K562 (cell line): ENCODE measurements around the gene AP3S2. TPM values are rescaled to one million over a fixed set of nuclear protein-coding genes. Genes with fewer than 3 reads are reported as not detected.

Experiments used
- ATAC-seq: fragments of 200-7000 bp; cut with Tn5 transposase; 3 replicates; pipeline ENCODE4 v1.9.1; 2020; ENCODE audit warnings: moderate library complexity
- BruUV-seq: library from RNA; stranded (reverse); fragments of 400-500 nt; replicated peaks from 2 replicates; lab custom pipeline; 2021; lab: Mats Ljungman, UMichigan
- CTCF ChIA-PET: fragments of 300-600 bp; formaldehyde crosslinking; extraction: SDS; loops from one replicate; lab custom pipeline; 2021; ENCODE audit warnings: low intra/inter-chr PET ratio; lab: Yijun Ruan, JAX
- POLR2A ChIA-PET: fragments of 300-600, 350-650 bp; sonication (Branson Sonifier 250); formaldehyde crosslinking; extraction: SDS; loops from one replicate; lab custom pipeline; 2021; ENCODE audit warnings: antibody characterized with exemption, inconsistent platforms; lab: Yijun Ruan, JAX
- DNase-seq, 4 experiments: peaks; one replicate each; pipeline versions ENCODE4 v3.0.0 to v3.0.0-alpha.2; 2011 to 2018; ENCODE audit warnings: low spot score in 3 of 4, mixed read lengths in 3 of 4; ENCODE audit errors: extremely low read depth in 1 of 4
- FAIRE-seq: peaks from 2 replicates; lab custom pipeline; 2011; peaks lifted over from hg19 to GRCh38; lab: Jason Lieb, UNC
- H2AFZ ChIP-seq: 2 replicates; pipeline ENCODE4 v1.6.0; 2011; ENCODE audit warnings: low read depth, low read length, control low read depth, inconsistent platforms
- H3K27ac ChIP-seq: fragments of 200-600 bp; 3 replicates; pipeline ENCODE4 v1.8.0; 2011; ENCODE audit warnings: low read depth, mild to moderate bottlenecking, control low read depth, inconsistent platforms, low read length, moderate library complexity, mixed read lengths; ENCODE audit errors: extremely low read depth
- H3K27me3 ChIP-seq, 2 experiments: fragments of 300-600 bp in 1 of 2; 2 replicates in 1 of 2; 3 replicates in 1 of 2; pipeline versions ENCODE4 v1.6.0 to v1.8.0; 2011; ENCODE audit warnings: inconsistent platforms in 2 of 2, low read length in 2 of 2, mild to moderate bottlenecking in 1 of 2, mixed read lengths in 1 of 2, moderate library complexity in 1 of 2; ENCODE audit not compliant: control insufficient read depth in 2 of 2, insufficient read depth in 2 of 2
- H3K36me3 ChIP-seq: fragments of 300-600 bp; 3 replicates; pipeline ENCODE4 v1.8.0; 2011; ENCODE audit warnings: mild to moderate bottlenecking, low read length, inconsistent platforms; ENCODE audit not compliant: control insufficient read depth, insufficient read depth
- H3K4me1 ChIP-seq, 2 experiments: fragments of 200-600 bp in 1 of 2; replicated peaks in 1 of 2; 2 replicates in 1 of 2; 3 replicates in 1 of 2; pipeline versions ENCODE4 v1.5.1 to v1.8.0; 2011; ENCODE audit warnings: inconsistent platforms in 2 of 2, low read length in 2 of 2, mild to moderate bottlenecking in 1 of 2, mixed read lengths in 1 of 2, moderate library complexity in 1 of 2; ENCODE audit not compliant: control insufficient read depth in 2 of 2, insufficient read depth in 2 of 2
- H3K4me2 ChIP-seq: 2 replicates; pipeline ENCODE4 v1.6.1; 2011; ENCODE audit warnings: low read length, control low read depth, inconsistent platforms, mixed read lengths; ENCODE audit not compliant: insufficient read depth
- H3K4me3 ChIP-seq: fragments of 200-600 bp; sonication (generic), shearing (Covaris generic); 2 replicates; pipeline ENCODE4 v1.5.1; 2016; ENCODE audit warnings: control low read depth, inconsistent platforms
- H3K79me2 ChIP-seq: fragments of 200-600 bp; 3 replicates; pipeline ENCODE4 v1.8.0; 2011; ENCODE audit warnings: low read length, inconsistent platforms; ENCODE audit not compliant: control insufficient read depth, insufficient read depth
- H3K9ac ChIP-seq, 2 experiments: 2 replicates each; pipeline versions ENCODE4 v1.6.0 to v1.6.1; 2011; ENCODE audit warnings: low read depth in 2 of 2, low read length in 2 of 2, control low read depth in 1 of 2, inconsistent platforms in 1 of 2, mild to moderate bottlenecking in 1 of 2, mixed read lengths in 1 of 2; ENCODE audit not compliant: insufficient read depth in 1 of 2
- H3K9me1 ChIP-seq: one replicate; pipeline ENCODE4 v1.6.0; 2011; ENCODE audit warnings: inconsistent platforms, mild to moderate bottlenecking, low read length, moderate library complexity; ENCODE audit not compliant: control insufficient read depth, insufficient read depth
- H3K9me3 ChIP-seq: replicated peaks from 2 replicates; pipeline ENCODE4 v1.5.1; 2011; ENCODE audit warnings: low read depth, low read length, inconsistent platforms; ENCODE audit not compliant: control insufficient read depth, insufficient read depth
- H4K20me1 ChIP-seq: replicated peaks from 2 replicates; pipeline ENCODE4 v1.6.1; 2011; ENCODE audit warnings: low read length, inconsistent platforms, mixed read lengths; ENCODE audit not compliant: control insufficient read depth, insufficient read depth
- C11orf30 ChIP-seq: fragments of 450-650 bp; IDR thresholded peaks from 2 replicates; pipeline ENCODE4 v1.6.1; 2016; ENCODE audit warnings: low read depth, mild to moderate bottlenecking
- COPS2 ChIP-seq: fragments of 450-650 bp; conservative IDR thresholded peaks from 2 replicates; pipeline ENCODE4 v1.6.1; 2016; ENCODE audit warnings: mild to moderate bottlenecking, moderate library complexity
- CXXC5 ChIP-seq: fragments of 250-450 bp; sonication (Bioruptor Pico); IDR thresholded peaks from 2 replicates; pipeline ENCODE4 v1.8.0; 2022; ENCODE audit warnings: inconsistent platforms, mild to moderate bottlenecking, moderate library complexity
- FOS ChIP-seq: IDR thresholded peaks from 3 replicates; pipeline ENCODE4 v1.6.1; 2011; ENCODE audit not compliant: insufficient read length; ENCODE audit errors: extremely low read depth
- ID3 ChIP-seq, 2 experiments: fragments of 250-450 bp in 1 of 2; fragments of 450-650 bp in 1 of 2; sonication (Bioruptor Pico) in 1 of 2; IDR thresholded peaks; 2 replicates each; pipeline versions ENCODE4 v1.6.1 to v1.8.0; 2016 to 2021; ENCODE audit warnings: mild to moderate bottlenecking in 2 of 2, moderate library complexity in 2 of 2, missing compliant biosample characterization in 1 of 2, missing genetic modification characterization in 1 of 2
- STAT5B ChIP-seq: fragments of 250-450 bp; sonication (Bioruptor Pico); IDR thresholded peaks from 2 replicates; pipeline ENCODE4 v1.8.0; 2021; ENCODE audit warnings: mild to moderate bottlenecking, inconsistent platforms
- ZC3H8 ChIP-seq: fragments of 450-650 bp; IDR thresholded peaks from 2 replicates; pipeline ENCODE4 v1.6.1; 2017
- ZHX1 ChIP-seq: fragments of 150-350 bp; conservative IDR thresholded peaks from 2 replicates; pipeline ENCODE4 v1.6.1; 2014; ENCODE audit warnings: low read length
- ZNF133 ChIP-seq: fragments of 250-450 bp; sonication (Bioruptor Pico); IDR thresholded peaks from 2 replicates; pipeline ENCODE4 v1.4.0; 2020; ENCODE audit warnings: mild to moderate bottlenecking
- ZNF143 ChIP-seq: sonication (generic); formaldehyde crosslinking; IDR thresholded peaks from 2 replicates; pipeline ENCODE4 v1.9.0; 2022; ENCODE audit warnings: mild to moderate bottlenecking, missing genetic modification reagents
- ZNF316 ChIP-seq: fragments of 450-650 bp; IDR thresholded peaks from 2 replicates; pipeline ENCODE4 v1.6.1; 2016
- ZZZ3 ChIP-seq: fragments of 450-650 bp; IDR thresholded peaks from 2 replicates; pipeline ENCODE4 v1.6.1; 2016; ENCODE audit warnings: antibody characterized with exemption, mild to moderate bottlenecking, moderate library complexity
- WGBS: fragments of 100-300 bp; shearing (Covaris generic); methylation state at CpG from one replicate; pipeline ENCODE4 v1.1.6; 2016; ENCODE audit warnings: low coverage, mixed read lengths; ENCODE audit not compliant: insufficient coverage; ENCODE audit errors: missing lambda C conversion rate; 5-methylcytosine and 5-hydroxymethylcytosine counted together
- in situ Hi-C: fragments of 300-500 bp; cut with MboI; formaldehyde crosslinking; loops from 4 replicates; pipeline ENCODE4 v1.15.0; 2018; ENCODE audit warnings: inconsistent platforms, mixed read lengths
- intact Hi-C: fragments of 100-400 bp; cut with micrococcal nuclease; formaldehyde crosslinking; loops from 2 replicates; pipeline ENCODE4 v1.14.2; 2022
- polyA plus RNA-seq, 8 experiments: library from polyadenylated mRNA; depleted of rRNA in 4 of 8; stranded (reverse) in 5 of 8; unstranded in 3 of 8; fragments of >200 nt; fragmentation: Nextera tagmentation in 2 of 8; fragmentation: Illumina TruSeq in 1 of 8; extraction: Ambion mirVana in 2 of 8; extraction: Trizol in 1 of 8; gene quantifications; 2 replicates each; pipeline versions ENCODE4 v1.2.1 to v1.2.3, GENCODE V29; 2011 to 2014; ENCODE audit warnings: inconsistent platforms in 1 of 8, missing spikeins in 1 of 8
- total RNA-seq, 7 experiments: library from RNA; depleted of rRNA in 6 of 7; stranded (reverse); fragments of >200 nt in 6 of 7; fragmentation: Illumina TruSeq in 2 of 7; extraction: Trizol in 2 of 7; gene quantifications; 2 replicates each; pipeline versions ENCODE4 v1.2.1 to v1.2.3, GENCODE V29; 2011 to 2021; ENCODE audit warnings: low replicate concordance in 1 of 7
- TF ChIP-seq, protein P1 (sequence below): IDR thresholded peaks from 2 replicates; pipeline ENCODE4 v1.6.1; 2012; ENCODE audit warnings: low read depth, low read length, improper control_type of control experiment, borderline replicate concordance
- TF ChIP-seq, protein P2 (sequence below): fragments of 250-450 bp; sonication (Bioruptor Pico); IDR thresholded peaks from 2 replicates; pipeline ENCODE4 v1.8.0; 2021; ENCODE audit warnings: mild to moderate bottlenecking, moderate library complexity

Gene AP3S2
- total and polyA plus RNA-seq, 9 of the 15 experiments (the other 6 are each of a cell fraction or from before 2014, with no cell fraction given), result 16.4 to 54.1 (median 37.4) TPM

DNA sequence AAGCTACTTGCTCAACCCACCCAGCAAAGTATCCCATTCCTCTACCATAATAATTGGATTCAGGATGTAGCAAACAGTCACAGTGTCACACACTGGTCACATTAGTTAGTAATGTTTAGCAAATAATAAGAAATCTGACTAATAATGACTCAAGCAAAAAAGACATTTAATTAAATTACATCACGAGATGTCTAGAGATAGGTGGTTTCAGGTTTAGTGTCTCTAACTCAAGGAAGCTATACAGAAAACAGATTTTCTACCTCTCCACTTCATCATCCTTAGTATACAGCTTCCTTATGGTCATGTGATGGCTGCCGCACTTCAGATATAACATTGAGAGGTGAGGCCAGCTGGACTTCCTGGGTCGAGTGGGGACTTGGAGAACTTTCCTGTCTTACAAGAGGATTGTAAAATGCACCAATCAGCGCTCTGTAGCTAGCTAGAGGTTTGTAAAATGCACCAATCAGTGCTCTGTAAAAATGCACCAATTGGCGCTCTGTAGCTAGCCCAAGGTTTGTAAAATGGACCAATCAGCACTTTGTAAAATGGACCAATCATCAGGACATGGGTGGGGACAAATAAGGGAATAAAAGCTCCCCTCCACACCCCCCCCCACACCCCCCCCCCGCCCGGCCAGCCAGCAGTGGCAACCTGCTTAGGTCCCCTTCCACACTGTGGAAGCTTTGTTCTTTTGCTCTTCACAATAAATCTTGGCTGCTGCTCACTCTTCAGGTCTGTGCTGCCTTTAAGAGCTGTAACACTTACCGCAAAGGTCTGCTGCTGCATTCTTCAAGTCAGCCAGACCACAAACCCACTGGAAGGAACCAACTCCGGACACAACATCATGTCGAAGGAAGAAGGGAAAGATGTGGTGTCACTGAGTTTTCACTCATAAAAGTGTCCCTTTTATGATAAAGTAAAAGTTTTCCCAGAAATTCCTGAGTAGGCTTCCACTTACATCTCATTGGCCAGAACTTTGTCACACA is 43.9 kb upstream of the AP3S2 start:
- in situ Hi-C loops, result no loop called here
- ATAC-seq (no peak), DNase-seq (no peak), FAIRE-seq (no peak)
- 0 out of 5 replicates have a peak, but pooled peaks cover 0 to 2% of the 10 kb centered on the region in 2 experiments for H3K27me3 ChIP-seq
- ChIA-PET CTCF (no interaction called here), POLR2A (no interaction called here)
- H4K20me1 ChIP-seq, result no peaks in the 10 kb centered on the region
- no peaks in the 10 kb centered on the region for H3K9me3 ChIP-seq
- no peak overlapping the region for H3K4me2 ChIP-seq
- no peak overlapping the region for H3K9ac ChIP-seq
- no peak overlapping the region for H2AFZ ChIP-seq
- intact Hi-C loops, result no loop called here
- no TSS peak for BruUV-seq
- H3K4me1 ChIP-seq, result no peaks in the 10 kb centered on the region; a peak in 1 of 5 replicates
- 18% methylated on average over 10 of the region's 10 CpGs for WGBS
- H3K36me3 ChIP-seq, result no peaks in the 10 kb centered on the region
- no peak overlapping the region for H3K4me3 ChIP-seq
- H3K27ac ChIP-seq, result no peak overlapping the region
- no peaks in the 10 kb centered on the region for H3K9me1 ChIP-seq
- H3K79me2 ChIP-seq, result no peaks in the 10 kb centered on the region
- no peak for TF ChIP-seq ZNF133 (CRISPR knock-in tag)
- TF ChIP-seq ZC3H8, result no peak
- TF ChIP-seq ZNF316, result peak; percentile 61
- TF ChIP-seq, protein P1, sequence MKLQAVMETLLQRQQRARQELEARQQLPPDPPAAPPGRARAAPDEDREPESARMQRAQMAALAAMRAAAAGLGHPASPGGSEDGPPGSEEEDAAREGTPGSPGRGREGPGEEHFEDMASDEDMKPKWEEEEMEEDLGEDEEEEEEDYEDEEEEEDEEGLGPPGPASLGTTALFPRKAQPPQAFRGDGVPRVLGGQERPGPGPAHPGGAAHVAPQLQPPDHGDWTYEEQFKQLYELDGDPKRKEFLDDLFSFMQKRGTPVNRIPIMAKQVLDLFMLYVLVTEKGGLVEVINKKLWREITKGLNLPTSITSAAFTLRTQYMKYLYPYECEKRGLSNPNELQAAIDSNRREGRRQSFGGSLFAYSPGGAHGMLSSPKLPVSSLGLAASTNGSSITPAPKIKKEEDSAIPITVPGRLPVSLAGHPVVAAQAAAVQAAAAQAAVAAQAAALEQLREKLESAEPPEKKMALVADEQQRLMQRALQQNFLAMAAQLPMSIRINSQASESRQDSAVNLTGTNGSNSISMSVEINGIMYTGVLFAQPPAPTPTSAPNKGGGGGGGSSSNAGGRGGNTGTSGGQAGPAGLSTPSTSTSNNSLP, result no peak
- no peak for TF ChIP-seq COPS2
- TF ChIP-seq STAT5B (CRISPR knock-in tag), result no peak
- no peak for TF ChIP-seq ZHX1
- no peak for TF ChIP-seq ID3 (CRISPR knock-in tag; IDR thresholded peaks at IDR 0.05)
- TF ChIP-seq ID3 (tag; IDR thresholded peaks at IDR 0.05), result no peak
- peak; percentile 10 for TF ChIP-seq FOS
- TF ChIP-seq ZNF143, result no peak
- no peak for TF ChIP-seq CXXC5 (CRISPR knock-in tag)
- TF ChIP-seq C11orf30, result peak; percentile 50; the same call in 1 of the 2 replicates
- TF ChIP-seq, protein P2, sequence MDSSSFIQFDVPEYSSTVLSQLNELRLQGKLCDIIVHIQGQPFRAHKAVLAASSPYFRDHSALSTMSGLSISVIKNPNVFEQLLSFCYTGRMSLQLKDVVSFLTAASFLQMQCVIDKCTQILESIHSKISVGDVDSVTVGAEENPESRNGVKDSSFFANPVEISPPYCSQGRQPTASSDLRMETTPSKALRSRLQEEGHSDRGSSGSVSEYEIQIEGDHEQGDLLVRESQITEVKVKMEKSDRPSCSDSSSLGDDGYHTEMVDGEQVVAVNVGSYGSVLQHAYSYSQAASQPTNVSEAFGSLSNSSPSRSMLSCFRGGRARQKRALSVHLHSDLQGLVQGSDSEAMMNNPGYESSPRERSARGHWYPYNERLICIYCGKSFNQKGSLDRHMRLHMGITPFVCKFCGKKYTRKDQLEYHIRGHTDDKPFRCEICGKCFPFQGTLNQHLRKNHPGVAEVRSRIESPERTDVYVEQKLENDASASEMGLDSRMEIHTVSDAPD (CRISPR knock-in tag), result no peak
- no peak for TF ChIP-seq ZZZ3
